Sigmoid colon (tissue), 7 donors: ENCODE data around the gene BHLHE23. TPM values are rescaled to one million over a fixed set of nuclear protein-coding genes. Genes with fewer than 3 reads are reported as not detected.

Source experiments
- DNase-seq: peaks from one replicate; pipeline ENCODE4 v3.0.0-alpha.2; 2019
- H3K27ac ChIP-seq, 4 donors: fragments of 200-600 bp; sonication (generic); one replicate each; pipeline ENCODE4 v1.5.1; 2016 to 2019; ENCODE audit warnings: mild to moderate bottlenecking in 1 of 4
- H3K27me3 ChIP-seq, 3 donors: fragments of 200-600 bp; sonication (generic); one replicate each; pipeline ENCODE4 v1.5.1; 2019; ENCODE audit warnings: mild to moderate bottlenecking in 1 of 3
- H3K36me3 ChIP-seq, 4 donors: fragments of 200-600 bp; sonication (generic); one replicate each; pipeline ENCODE4 v1.5.1; 2016 to 2019
- H3K4me1 ChIP-seq, 4 donors: fragments of 200-600 bp; sonication (generic); one replicate each; pipeline ENCODE4 v1.5.1; 2017 to 2019
- H3K4me3 ChIP-seq, 4 donors: fragments of 200-600 bp; sonication (generic); one replicate each; pipeline ENCODE4 v1.5.1; 2017 to 2019; ENCODE audit warnings: mild to moderate bottlenecking in 2 of 4, moderate library complexity in 1 of 4
- H3K9me3 ChIP-seq, 4 donors: fragments of 200-600 bp in 3 of 4; sonication (generic) in 3 of 4; one replicate each; pipeline versions ENCODE4 v1.5.1 to v1.6.1; 2013 to 2019
- EP300 ChIP-seq, 4 donors: sonication (generic); formaldehyde crosslinking; IDR thresholded peaks; one replicate each; pipeline ENCODE4 v1.6.1; 2017; ENCODE audit warnings: antibody characterized with exemption in 4 of 4
- POLR2A ChIP-seq, 2 donors: fragments of 450-650 bp; IDR thresholded peaks; one replicate each; pipeline ENCODE4 v1.6.1; 2016; ENCODE audit warnings: antibody characterized with exemption in 2 of 2, mild to moderate bottlenecking in 2 of 2, moderate library complexity in 2 of 2
- POLR2AphosphoS5 ChIP-seq, 4 donors: sonication (generic); formaldehyde crosslinking; IDR thresholded peaks; one replicate each; pipeline ENCODE4 v1.6.1; 2017; ENCODE audit warnings: antibody characterized with exemption in 4 of 4
- WGBS, 2 donors: extraction: QIAGEN DNeasy Blood & Tissue Kit; methylation state at CpG; one replicate each; pipeline ENCODE4 v1.1.7; 2013; 5-methylcytosine and 5-hydroxymethylcytosine counted together
- intact Hi-C: fragments of 100-400 bp; cut with DNase I; formaldehyde crosslinking; loops from one replicate; pipeline ENCODE4 v1.15.1; 2023
- polyA plus RNA-seq, 3 donors: library from polyadenylated mRNA; stranded (reverse); fragments of 200-250 nt; gene quantifications; one replicate each; pipeline ENCODE4 v1.2.3, GENCODE V29; 2013
- total RNA-seq, 4 donors: library from RNA; depleted of rRNA; stranded (reverse); fragments of >200 nt; gene quantifications; one replicate each; pipeline ENCODE4 v1.1.0, GENCODE V29; 2016
- TF ChIP-seq, protein P1 (sequence below), 4 experiments: fragments of 450-650 bp in 3 of 4; fragments of 200-600 bp in 1 of 4; IDR thresholded peaks; one replicate each; pipeline ENCODE4 v1.5.1; 2016 to 2019; ENCODE audit warnings: antibody characterized with exemption in 4 of 4, mild to moderate bottlenecking in 3 of 4, moderate library complexity in 2 of 4
- donor health status: healthy with polysubstance abuse.
- donor health status: Bipolar disorder and iron deficiency.
- donor health status: healthy.

BHLHE23 gene
- total and polyA plus RNA-seq, 7 donors: not detected

DNA sequence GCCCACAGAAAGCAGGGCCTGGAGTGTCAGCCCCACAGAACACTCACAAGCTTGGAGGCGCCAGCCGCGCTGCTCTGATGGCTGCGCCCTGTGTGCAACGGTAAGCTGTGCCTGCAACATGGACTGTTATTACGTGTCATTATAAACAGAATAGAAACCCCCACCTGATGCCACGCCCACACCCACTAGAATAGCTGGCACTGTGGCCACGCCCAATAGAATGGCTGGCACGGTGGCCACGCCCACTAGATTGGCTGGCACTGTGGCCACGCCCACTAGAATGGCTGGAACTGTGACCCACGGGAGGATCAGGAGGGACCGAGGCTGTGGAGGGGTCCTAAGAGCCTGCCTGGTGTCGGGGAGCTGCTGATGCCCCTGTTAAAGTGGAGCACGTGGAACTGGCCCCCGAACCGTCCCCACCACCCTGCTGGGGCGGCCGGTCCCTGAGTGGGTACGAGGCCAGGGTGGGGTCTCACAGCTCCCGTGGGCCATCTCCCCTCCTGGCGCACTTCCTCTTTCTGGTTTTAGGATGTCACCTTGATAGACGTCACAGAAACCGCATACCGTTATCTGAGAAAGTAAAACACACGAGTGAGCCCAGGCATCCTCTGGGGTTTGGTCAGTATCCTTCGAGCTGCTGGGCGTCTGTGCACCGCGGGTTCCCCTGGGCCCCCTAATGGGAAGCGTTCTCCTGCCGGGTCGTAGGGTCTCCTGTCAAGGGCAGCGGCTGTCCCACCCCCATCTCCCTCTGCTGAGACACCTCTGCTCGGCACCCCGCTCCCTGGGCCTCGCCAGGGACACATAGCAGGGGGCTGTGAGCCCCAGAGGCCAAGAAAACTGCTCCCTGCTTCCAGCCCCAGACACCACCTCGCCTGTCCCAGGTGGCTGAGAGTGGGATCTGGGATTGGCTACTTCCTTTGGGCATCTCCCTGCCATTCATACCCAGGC lies 28.9 kb downstream of the BHLHE23 start:
- H3K36me3 ChIP-seq: no peaks in the 10 kb centered on the region
- peaks cover 37 to 100% (median 92%) of the 10 kb centered on the region in 3 donors for H3K27me3 ChIP-seq
- intact Hi-C loops: no loop called here
- DNase-seq: no peak
- no peak overlapping the region for H3K27ac ChIP-seq
- no peak for TF ChIP-seq POLR2AphosphoS5 (IDR thresholded peaks at IDR 0.05)
- TF ChIP-seq, protein P1, sequence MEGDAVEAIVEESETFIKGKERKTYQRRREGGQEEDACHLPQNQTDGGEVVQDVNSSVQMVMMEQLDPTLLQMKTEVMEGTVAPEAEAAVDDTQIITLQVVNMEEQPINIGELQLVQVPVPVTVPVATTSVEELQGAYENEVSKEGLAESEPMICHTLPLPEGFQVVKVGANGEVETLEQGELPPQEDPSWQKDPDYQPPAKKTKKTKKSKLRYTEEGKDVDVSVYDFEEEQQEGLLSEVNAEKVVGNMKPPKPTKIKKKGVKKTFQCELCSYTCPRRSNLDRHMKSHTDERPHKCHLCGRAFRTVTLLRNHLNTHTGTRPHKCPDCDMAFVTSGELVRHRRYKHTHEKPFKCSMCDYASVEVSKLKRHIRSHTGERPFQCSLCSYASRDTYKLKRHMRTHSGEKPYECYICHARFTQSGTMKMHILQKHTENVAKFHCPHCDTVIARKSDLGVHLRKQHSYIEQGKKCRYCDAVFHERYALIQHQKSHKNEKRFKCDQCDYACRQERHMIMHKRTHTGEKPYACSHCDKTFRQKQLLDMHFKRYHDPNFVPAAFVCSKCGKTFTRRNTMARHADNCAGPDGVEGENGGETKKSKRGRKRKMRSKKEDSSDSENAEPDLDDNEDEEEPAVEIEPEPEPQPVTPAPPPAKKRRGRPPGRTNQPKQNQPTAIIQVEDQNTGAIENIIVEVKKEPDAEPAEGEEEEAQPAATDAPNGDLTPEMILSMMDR (IDR thresholded peaks at IDR 0.05): no peak
- no peak overlapping the region for H3K4me3 ChIP-seq
- H3K9me3 ChIP-seq: no peaks in the 10 kb centered on the region
- 41 to 47% methylated on average over 38 of the region's 38 CpGs for WGBS, 2 donors
- H3K4me1 ChIP-seq: peaks cover 0 to 11% (median 4%) of the 10 kb centered on the region in 4 donors

DNA sequence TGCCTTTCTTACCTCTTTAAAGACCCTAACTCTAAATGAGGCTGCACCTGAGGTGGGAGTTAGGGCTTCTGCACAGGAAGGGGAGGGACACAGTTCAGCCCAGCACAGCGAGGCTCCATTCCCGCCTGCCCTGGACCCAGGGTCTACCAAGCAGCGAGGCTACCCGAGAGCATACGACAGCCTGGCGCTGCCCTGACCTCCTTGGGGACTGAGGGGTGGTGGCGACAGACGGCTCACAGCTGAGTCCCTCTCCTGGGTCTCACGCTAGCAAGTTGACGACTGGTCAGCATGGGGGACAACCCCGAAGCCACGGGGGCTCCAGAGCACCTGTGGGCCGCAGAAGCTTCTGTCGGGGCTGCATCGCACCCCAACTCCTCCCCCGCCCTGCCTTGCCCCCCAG lies 29.9 kb downstream of the BHLHE23 start:
- WGBS, 2 donors: 87 to 91% methylated on average over 16 of the region's 16 CpGs
- Histone ChIP-seq H3K36me3 (no peaks in the 10 kb centered on the region), H3K27me3 (peaks cover 36 to 99% (median 86%) of the 10 kb centered on the region in 3 donors), H3K4me3 (no peak overlapping the region), H3K27ac (no peak overlapping the region), H3K9me3 (no peaks in the 10 kb centered on the region), H3K4me1 (peaks cover 0 to 17% (median 10%) of the 10 kb centered on the region in 4 donors)
- DNase-seq: no peak
- TF ChIP-seq, protein P1 (IDR thresholded peaks at IDR 0.05): no peak
- no peak for TF ChIP-seq EP300 (IDR thresholded peaks at IDR 0.05)
- TF ChIP-seq POLR2AphosphoS5 (IDR thresholded peaks at IDR 0.05): no peak
- no peak for TF ChIP-seq POLR2A (IDR thresholded peaks at IDR 0.05)
- intact Hi-C loops: no loop called here

DNA sequence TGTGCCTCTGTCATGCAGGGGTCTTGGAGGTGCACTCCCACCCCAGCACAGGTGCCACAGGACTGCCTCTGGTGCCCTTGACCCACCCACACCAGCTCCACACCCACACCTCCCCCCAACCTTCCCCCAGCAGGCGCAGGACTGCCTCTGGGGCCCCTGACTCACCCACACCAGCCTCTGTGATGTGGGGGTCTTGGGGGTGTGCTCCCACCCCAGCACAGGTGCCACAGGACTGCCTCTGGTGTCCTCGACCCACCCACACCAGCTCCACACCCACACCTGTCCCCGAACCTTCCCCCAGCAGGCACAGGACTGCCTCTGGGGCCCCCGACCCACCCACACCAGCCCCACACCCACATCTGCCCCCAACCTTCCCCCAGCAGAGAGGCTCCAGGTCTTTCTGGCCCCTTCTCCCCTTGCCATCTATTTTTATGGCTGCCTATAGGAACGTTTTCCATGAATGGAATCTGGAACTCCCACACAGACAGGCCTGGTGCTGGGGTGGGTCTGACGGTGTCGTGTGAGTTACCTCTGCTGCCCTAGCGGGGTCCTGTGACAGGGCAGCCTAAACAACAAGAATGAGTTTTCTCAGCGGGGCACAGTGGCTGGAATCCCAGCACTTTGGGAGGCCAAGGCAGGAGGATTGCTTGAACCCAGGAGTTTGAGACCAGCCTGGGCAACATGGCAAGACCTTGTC lies 30.8 kb downstream of the BHLHE23 start:
- no peak for DNase-seq
- peaks cover 32 to 97% (median 85%) of the 10 kb centered on the region in 3 donors for H3K27me3 ChIP-seq
- WGBS, 2 donors: 36 to 61% methylated on average over 9 of the region's 9 CpGs

DNA sequence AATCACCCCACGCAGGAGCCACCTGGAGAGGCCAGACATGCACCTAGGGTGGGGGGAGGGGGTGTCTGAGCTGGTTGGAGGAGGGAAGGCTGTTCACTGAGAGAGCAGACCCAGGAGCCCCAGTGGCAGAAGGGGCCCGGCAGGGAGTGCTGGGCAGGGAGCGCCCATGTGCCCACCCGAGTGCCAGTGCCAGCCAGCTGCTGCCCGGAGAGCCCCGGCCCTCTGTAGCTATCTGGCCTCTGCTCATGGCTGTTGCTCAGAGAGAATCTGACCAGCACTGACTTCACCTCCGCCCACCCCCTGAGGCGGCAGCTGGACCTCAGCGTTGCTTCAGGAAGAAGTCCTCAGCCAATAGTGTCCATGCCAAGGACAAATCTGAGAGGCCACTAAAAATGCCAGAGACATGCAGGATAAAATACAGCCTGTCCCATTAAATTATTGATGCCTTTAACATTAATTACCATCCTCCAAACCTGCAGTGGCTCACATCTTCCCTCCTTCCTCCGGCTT lies 31.5 kb downstream of the BHLHE23 start:
- no peak overlapping the region for H3K27ac ChIP-seq
- TF ChIP-seq POLR2A (IDR thresholded peaks at IDR 0.05): no peak
- TF ChIP-seq POLR2AphosphoS5 (IDR thresholded peaks at IDR 0.05): no peak
- TF ChIP-seq, protein P1 (IDR thresholded peaks at IDR 0.05): no peak
- peaks cover 0 to 14% (median 10%) of the 10 kb centered on the region in 4 donors for H3K4me1 ChIP-seq
- H3K27me3 ChIP-seq: peaks cover 39 to 97% (median 85%) of the 10 kb centered on the region in 3 donors
- no peaks in the 10 kb centered on the region for H3K9me3 ChIP-seq
- no peak for DNase-seq
- intact Hi-C loops: no loop called here
- no peak overlapping the region for H3K4me3 ChIP-seq
- WGBS, 2 donors: 68 to 71% methylated on average over 10 of the region's 10 CpGs
- H3K36me3 ChIP-seq: no peaks in the 10 kb centered on the region

More for the DNA sequence above, 30.8 kb downstream of the BHLHE23 start:
- Histone ChIP-seq H3K27ac (no peak overlapping the region), H3K36me3 (no peaks in the 10 kb centered on the region), H3K9me3 (no peaks in the 10 kb centered on the region), H3K4me3 (no peak overlapping the region), H3K4me1 (peaks cover 0 to 17% (median 10%) of the 10 kb centered on the region in 4 donors)
- intact Hi-C loops: no loop called here
- TF ChIP-seq POLR2AphosphoS5 (IDR thresholded peaks at IDR 0.05) (no peak), POLR2A (IDR thresholded peaks at IDR 0.05) (no peak), EP300 (IDR thresholded peaks at IDR 0.05) (no peak)
- TF ChIP-seq, protein P1 (IDR thresholded peaks at IDR 0.05): no peak
